ENCODE measurements around the gene PLEKHG2. TPM values are rescaled to one million over a fixed set of nuclear protein-coding genes. Genes with fewer than 3 reads are reported as not detected.

PLEKHG2 gene
- total and polyA plus RNA-seq, 9 of the 15 experiments (the other 6 are each of a cell fraction or from before 2014, with no cell fraction given) = 0.98 to 45.7 (median 9.8) TPM

DNA sequence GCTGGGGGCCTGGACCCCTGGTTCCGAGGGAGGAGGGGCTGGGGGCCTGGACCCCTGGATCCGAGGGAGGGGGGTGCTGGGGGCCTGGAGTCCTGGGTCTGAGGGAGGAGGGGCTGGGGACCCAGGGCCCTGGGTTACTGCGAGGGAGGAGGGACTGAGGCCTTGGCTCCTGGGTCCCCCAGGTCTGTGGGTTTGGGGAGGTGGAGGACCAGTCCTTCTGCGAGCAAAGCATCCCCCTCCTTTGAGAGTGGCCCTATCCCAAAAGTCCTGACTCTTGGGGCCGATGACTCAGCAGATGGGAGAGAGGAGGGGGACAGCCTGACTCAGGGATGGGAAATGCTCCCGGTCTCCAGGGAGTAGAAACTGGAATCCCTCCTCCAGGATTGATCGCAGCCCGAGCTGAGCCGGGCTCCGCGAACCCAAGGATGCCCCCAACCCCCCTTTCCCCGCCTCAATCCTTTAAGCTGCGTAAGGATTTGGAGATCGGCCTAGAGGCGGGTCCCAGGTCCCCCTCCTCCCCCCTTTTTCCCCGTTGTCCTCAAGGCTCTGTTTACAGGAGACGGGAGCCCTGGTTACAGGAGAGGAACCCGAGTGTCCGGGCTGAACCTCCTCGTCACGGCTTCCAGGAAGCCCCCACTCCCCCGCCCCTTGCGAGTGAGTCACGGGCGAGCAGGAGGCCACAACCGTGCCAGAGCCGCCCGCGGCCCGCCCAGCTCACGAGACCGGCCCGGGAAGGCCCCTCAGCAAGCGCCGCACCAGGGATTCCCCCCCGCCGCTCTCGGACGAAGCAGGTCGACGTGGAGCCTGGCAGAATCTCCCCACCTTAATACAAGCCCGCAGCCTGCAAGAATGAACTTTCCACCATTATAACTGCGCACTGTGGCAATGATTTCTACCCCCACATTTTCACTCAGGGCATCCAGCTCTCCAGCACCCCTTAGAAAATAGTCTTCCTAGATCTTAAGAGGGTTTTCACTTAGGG is 8.8 kb upstream of the PLEKHG2 start (continued):
- TF ChIP-seq NR0B1 (IDR thresholded peaks at IDR 0.05; ENCODE audit: partially characterized antibody) (no peak), ZNF263 (CRISPR knock-in tag; IDR thresholded peaks at IDR 0.05; ENCODE audit: borderline replicate concordance) (peak; percentile 76; the same call in 1 of the 2 replicates), NONO (IDR thresholded peaks at IDR 0.05; ENCODE audit: low read depth in 2 of 2, low read length in 1 of 2) (peak in 1 of 2 experiments; percentile 88; a peak in 1 of 4 replicates), PYGO2 (tag; IDR thresholded peaks at IDR 0.05) (no peak), BCL6 (CRISPR knock-in tag; IDR thresholded peaks at IDR 0.05) (no peak), SNIP1 (IDR thresholded peaks at IDR 0.05; ENCODE audit: low read depth) (peak; percentile 26; the same call in 1 of the 2 replicates), SMARCE1 (IDR thresholded peaks at IDR 0.05) (peak; percentile 80), BRF1 (IDR thresholded peaks at IDR 0.05; ENCODE audit: borderline replicate concordance, extremely low read depth, insufficient read length) (no peak), RBM34 (IDR thresholded peaks at IDR 0.05; ENCODE audit: borderline replicate concordance, insufficient read depth, low read length) (no peak), CCAR2 (IDR thresholded peaks at IDR 0.05; ENCODE audit: low read depth, low read length) (no peak), ESRRA (IDR thresholded peaks at IDR 0.05; ENCODE audit: borderline replicate concordance, low read depth) (no peak), FUS (optimal IDR thresholded peaks at IDR 0.05; ENCODE audit: low read depth, low read length) (no peak), HSF4 (CRISPR knock-in tag; IDR thresholded peaks at IDR 0.05; ENCODE audit: borderline replicate concordance) (no peak), ZNF143 (CRISPR knock-in tag; IDR thresholded peaks at IDR 0.05) (no peak), ZBTB12 (CRISPR knock-in tag; IDR thresholded peaks at IDR 0.05) (no peak), KAT7 (CRISPR knock-in tag; IDR thresholded peaks at IDR 0.05; ENCODE audit: borderline replicate concordance) (no peak), RBBP5 (IDR thresholded peaks at IDR 0.05; ENCODE audit: borderline replicate concordance, insufficient read depth, low read length, poor library complexity, severe bottlenecking) (no peak), ZNF586 (CRISPR knock-in tag; conservative IDR thresholded peaks at IDR 0.05) (no peak)
- TF ChIP-seq, protein P1, sequence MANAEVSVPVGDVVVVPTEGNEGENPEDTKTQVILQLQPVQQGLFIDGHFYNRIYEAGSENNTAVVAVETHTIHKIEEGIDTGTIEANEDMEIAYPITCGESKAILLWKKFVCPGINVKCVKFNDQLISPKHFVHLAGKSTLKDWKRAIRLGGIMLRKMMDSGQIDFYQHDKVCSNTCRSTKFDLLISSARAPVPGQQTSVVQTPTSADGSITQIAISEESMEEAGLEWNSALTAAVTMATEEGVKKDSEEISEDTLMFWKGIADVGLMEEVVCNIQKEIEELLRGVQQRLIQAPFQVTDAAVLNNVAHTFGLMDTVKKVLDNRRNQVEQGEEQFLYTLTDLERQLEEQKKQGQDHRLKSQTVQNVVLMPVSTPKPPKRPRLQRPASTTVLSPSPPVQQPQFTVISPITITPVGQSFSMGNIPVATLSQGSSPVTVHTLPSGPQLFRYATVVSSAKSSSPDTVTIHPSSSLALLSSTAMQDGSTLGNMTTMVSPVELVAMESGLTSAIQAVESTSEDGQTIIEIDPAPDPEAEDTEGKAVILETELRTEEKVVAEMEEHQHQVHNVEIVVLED (CRISPR knock-in tag; IDR thresholded peaks at IDR 0.05) = no peak
- TF ChIP-seq, protein P2, sequence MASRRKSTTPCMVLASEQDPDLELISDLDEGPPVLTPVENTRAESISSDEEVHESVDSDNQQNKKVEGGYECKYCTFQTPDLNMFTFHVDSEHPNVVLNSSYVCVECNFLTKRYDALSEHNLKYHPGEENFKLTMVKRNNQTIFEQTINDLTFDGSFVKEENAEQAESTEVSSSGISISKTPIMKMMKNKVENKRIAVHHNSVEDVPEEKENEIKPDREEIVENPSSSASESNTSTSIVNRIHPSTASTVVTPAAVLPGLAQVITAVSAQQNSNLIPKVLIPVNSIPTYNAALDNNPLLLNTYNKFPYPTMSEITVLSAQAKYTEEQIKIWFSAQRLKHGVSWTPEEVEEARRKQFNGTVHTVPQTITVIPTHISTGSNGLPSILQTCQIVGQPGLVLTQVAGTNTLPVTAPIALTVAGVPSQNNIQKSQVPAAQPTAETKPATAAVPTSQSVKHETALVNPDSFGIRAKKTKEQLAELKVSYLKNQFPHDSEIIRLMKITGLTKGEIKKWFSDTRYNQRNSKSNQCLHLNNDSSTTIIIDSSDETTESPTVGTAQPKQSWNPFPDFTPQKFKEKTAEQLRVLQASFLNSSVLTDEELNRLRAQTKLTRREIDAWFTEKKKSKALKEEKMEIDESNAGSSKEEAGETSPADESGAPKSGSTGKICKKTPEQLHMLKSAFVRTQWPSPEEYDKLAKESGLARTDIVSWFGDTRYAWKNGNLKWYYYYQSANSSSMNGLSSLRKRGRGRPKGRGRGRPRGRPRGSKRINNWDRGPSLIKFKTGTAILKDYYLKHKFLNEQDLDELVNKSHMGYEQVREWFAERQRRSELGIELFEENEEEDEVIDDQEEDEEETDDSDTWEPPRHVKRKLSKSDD (conservative IDR thresholded peaks at IDR 0.05; ENCODE audit: low read length) = no peak
